Right cardiac atrium (tissue), 5 donors: Measurements from ENCODE around the gene OR2G2. TPM values are rescaled to one million over a fixed set of nuclear protein-coding genes. Genes with fewer than 3 reads are reported as not detected.

ENCODE experiments used
- ATAC-seq, 2 donors: fragments of 200-7000 bp; cut with Tn5 transposase; one replicate each; pipeline versions ENCODE4 v1.8.0 to v1.9.1; 2020; ENCODE audit warnings: moderate library complexity in 2 of 2, mild to moderate bottlenecking in 1 of 2
- DNase-seq, 3 donors: peaks; one replicate each; pipeline ENCODE4 v3.0.0-alpha.2; 2020
- H3K27ac ChIP-seq: one replicate; pipeline ENCODE4 v1.5.1; 2013; ENCODE audit warnings: mild to moderate bottlenecking, low read length, control low read depth, moderate library complexity
- H3K27me3 ChIP-seq: one replicate; pipeline ENCODE4 v1.6.1; 2013; ENCODE audit not compliant: control insufficient read depth, insufficient read depth
- H3K4me1 ChIP-seq: one replicate; pipeline ENCODE4 v1.6.1; 2013; ENCODE audit warnings: low read length; ENCODE audit not compliant: control insufficient read depth, insufficient read depth
- H3K4me3 ChIP-seq: one replicate; pipeline ENCODE4 v1.5.1; 2013; ENCODE audit warnings: low read length, control low read depth
- H3K9me3 ChIP-seq: one replicate; pipeline ENCODE4 v1.6.1; 2013; ENCODE audit warnings: low read length; ENCODE audit not compliant: control insufficient read depth
- WGBS: extraction: QIAGEN DNeasy Blood & Tissue Kit; methylation state at CpG from one replicate; pipeline ENCODE4 v1.1.7; 2013; 5-methylcytosine and 5-hydroxymethylcytosine counted together
- intact Hi-C, 4 donors: fragments of 100-400 bp; cut with DNase I; formaldehyde crosslinking; loops; one replicate each; pipeline versions ENCODE4 v1.11.0 to v1.14.0; 2022 to 2023
- polyA plus RNA-seq: library from polyadenylated mRNA; stranded (reverse); fragments of 200-250 nt; gene quantifications from one replicate; pipeline ENCODE4 v1.2.3, GENCODE V29; 2013
- total RNA-seq, 4 donors: library from RNA; stranded (reverse); fragmentation: NEBNext Ultra II Directional; extraction: Animal tissue kit (Norgen Biotek cat#: 25700); gene quantifications; one replicate each; pipeline ENCODE4 v1.2.1, GENCODE V29; 2021
- donor health status: healthy with polysubstance abuse.
- donor health status: DM: no; HTN: yes; CAD: no.
- donor health status: DM: no; HTN: no; CAD: no.
- donor health status: DM: no; HTN: yes; CAD: no; lungs with severe emphysema.
- donor health status: DM: yes; HTN: yes; CAD: no.

Gene OR2G2
- total and polyA plus RNA-seq, 5 donors, result not detected

GRCh38 chr1:247562198-247562597 lies 26.0 kb upstream of the OR2G2 start:
- no peaks in the 10 kb centered on the region for H3K4me1 ChIP-seq
- WGBS, result 61% methylated on average over 9 of the region's 9 CpGs
- ATAC-seq, result no peak
- no peaks in the 10 kb centered on the region for H3K9me3 ChIP-seq
- no peak overlapping the region for H3K27ac ChIP-seq
- H3K4me3 ChIP-seq, result no peak overlapping the region
- no peak for DNase-seq
- intact Hi-C loops, result no loop called here
- H3K27me3 ChIP-seq, result no peaks in the 10 kb centered on the region

- no peak overlapping the region for H3K4me3 ChIP-seq
- H3K4me1 ChIP-seq, result no peaks in the 10 kb centered on the region
- intact Hi-C loops, result no loop called here
- no peaks in the 10 kb centered on the region for H3K27me3 ChIP-seq
- no peaks in the 10 kb centered on the region for H3K9me3 ChIP-seq
- 56% methylated on average over 1 of the region's 1 CpG for WGBS
- no peak overlapping the region for H3K27ac ChIP-seq
- DNase-seq (no peak), ATAC-seq (no peak)
Observed at GRCh38 chr1:247574236-247574635, 13.9 kb upstream of the OR2G2 start.

GRCh38 chr1:247574664-247575063 lies 13.5 kb upstream of the OR2G2 start:
- H3K4me3 ChIP-seq, result no peak overlapping the region
- DNase-seq, result no peak
- no peaks in the 10 kb centered on the region for H3K4me1 ChIP-seq
- H3K27me3 ChIP-seq, result no peaks in the 10 kb centered on the region
- ATAC-seq, result no peak
- no peaks in the 10 kb centered on the region for H3K9me3 ChIP-seq
- intact Hi-C loops, result no loop called here
- H3K27ac ChIP-seq, result no peak overlapping the region

- DNase-seq (no peak), ATAC-seq (no peak)
- intact Hi-C loops, result no loop called here
- no peaks in the 10 kb centered on the region for H3K27me3 ChIP-seq
- H3K4me3 ChIP-seq, result no peak overlapping the region
- H3K9me3 ChIP-seq, result no peaks in the 10 kb centered on the region
- no peak overlapping the region for H3K27ac ChIP-seq
- H3K4me1 ChIP-seq, result no peaks in the 10 kb centered on the region
- WGBS, result 48% methylated on average over 3 of the region's 3 CpGs
Observed at GRCh38 chr1:247576514-247576913, 11.6 kb upstream of the OR2G2 start.

GRCh38 chr1:247578946-247579460 lies 9.2 kb upstream of the OR2G2 start:
- Histone ChIP-seq H3K4me1 (no peaks in the 10 kb centered on the region), H3K27ac (no peak overlapping the region), H3K4me3 (no peak overlapping the region), H3K9me3 (no peaks in the 10 kb centered on the region), H3K27me3 (no peaks in the 10 kb centered on the region)
- intact Hi-C loops, result no loop called here
- ATAC-seq (no peak), DNase-seq (no peak)
- 80% methylated on average over 5 of the region's 5 CpGs for WGBS

- ATAC-seq (no peak), DNase-seq (no peak)
- H3K27me3 ChIP-seq, result no peaks in the 10 kb centered on the region
- intact Hi-C loops, result no loop called here
- 73% methylated on average over 2 of the region's 2 CpGs for WGBS
- H3K4me1 ChIP-seq, result no peaks in the 10 kb centered on the region
- H3K27ac ChIP-seq, result no peak within 1 kb of the TSS
- H3K4me3 ChIP-seq, result no peak within 1 kb of the TSS
- H3K9me3 ChIP-seq, result no peaks in the 10 kb centered on the region
Observed at GRCh38 chr1:247605286-247605685, 17.1 kb downstream of the OR2G2 start, which contains the start of gene OR2G3. OR2G3 (plus strand) TSS chr1:247605586; CDS start chr1:247605586, 0 bp downstream.

- 66% methylated on average over 1 of the region's 1 CpG for WGBS
- H3K4me3 ChIP-seq, result no peak overlapping the region
- DNase-seq, result no peak
- no peaks in the 10 kb centered on the region for H3K27me3 ChIP-seq
- H3K27ac ChIP-seq, result no peak overlapping the region
- intact Hi-C loops, result no loop called here
- no peaks in the 10 kb centered on the region for H3K9me3 ChIP-seq
- no peaks in the 10 kb centered on the region for H3K4me1 ChIP-seq
- ATAC-seq, result no peak
Observed at GRCh38 chr1:247613405-247613804, 25.2 kb downstream of the OR2G2 start.

GRCh38 chr1:247614625-247615024 lies 26.5 kb downstream of the OR2G2 start:
- no peak for DNase-seq

GRCh38 chr1:247627951-247628350 lies 39.8 kb downstream of the OR2G2 start:
- Histone ChIP-seq H3K27ac (no peak overlapping the region), H3K9me3 (no peaks in the 10 kb centered on the region), H3K4me1 (no peaks in the 10 kb centered on the region), H3K27me3 (no peaks in the 10 kb centered on the region), H3K4me3 (no peak overlapping the region)
- intact Hi-C loops, result no loop called here
- WGBS, result 43% methylated on average over 3 of the region's 3 CpGs
- DNase-seq, result no peak
- ATAC-seq, result no peak

More at GRCh38 chr1:247614625-247615024, 26.5 kb downstream of the OR2G2 start:
- intact Hi-C loops, result no loop called here
- Histone ChIP-seq H3K27me3 (no peaks in the 10 kb centered on the region), H3K9me3 (no peaks in the 10 kb centered on the region), H3K27ac (no peak overlapping the region), H3K4me3 (no peak overlapping the region), H3K4me1 (no peaks in the 10 kb centered on the region)
- ATAC-seq, result no peak
- WGBS, result 77% methylated on average over 5 of the region's 5 CpGs

- WGBS, result 56% methylated on average over 4 of the region's 4 CpGs
- peak in 1 of 3 donors; percentile 41 for DNase-seq
- ATAC-seq, result no peak
- intact Hi-C loops, result no loop called here
- H3K4me3 ChIP-seq, result no peak overlapping the region
- H3K27me3 ChIP-seq, result no peaks in the 10 kb centered on the region
- H3K4me1 ChIP-seq, result no peaks in the 10 kb centered on the region
- H3K27ac ChIP-seq, result no peak overlapping the region
- H3K9me3 ChIP-seq, result no peaks in the 10 kb centered on the region
Observed at GRCh38 chr1:247638011-247638410, 49.9 kb downstream of the OR2G2 start.

GRCh38 chr1:247638781-247639180 lies 50.6 kb downstream of the OR2G2 start:
- Histone ChIP-seq H3K27ac (no peak overlapping the region), H3K9me3 (no peaks in the 10 kb centered on the region), H3K4me1 (no peaks in the 10 kb centered on the region), H3K27me3 (no peaks in the 10 kb centered on the region), H3K4me3 (no peak overlapping the region)
- ATAC-seq, result no peak
- intact Hi-C loops, result no loop called here
- DNase-seq, result no peak
- WGBS, result 79% methylated on average over 6 of the region's 6 CpGs
